ENCODE data around the gene SLC1A1. TPM values are rescaled to one million over a fixed set of nuclear protein-coding genes. Genes with fewer than 3 reads are reported as not detected.
A peak's percentile ranks its signal among the peaks of the same experiment; 100 is the strongest.

SLC1A1 gene
- total RNA-seq, 1 donor from 2014 or later = 32.1 TPM

DNA sequence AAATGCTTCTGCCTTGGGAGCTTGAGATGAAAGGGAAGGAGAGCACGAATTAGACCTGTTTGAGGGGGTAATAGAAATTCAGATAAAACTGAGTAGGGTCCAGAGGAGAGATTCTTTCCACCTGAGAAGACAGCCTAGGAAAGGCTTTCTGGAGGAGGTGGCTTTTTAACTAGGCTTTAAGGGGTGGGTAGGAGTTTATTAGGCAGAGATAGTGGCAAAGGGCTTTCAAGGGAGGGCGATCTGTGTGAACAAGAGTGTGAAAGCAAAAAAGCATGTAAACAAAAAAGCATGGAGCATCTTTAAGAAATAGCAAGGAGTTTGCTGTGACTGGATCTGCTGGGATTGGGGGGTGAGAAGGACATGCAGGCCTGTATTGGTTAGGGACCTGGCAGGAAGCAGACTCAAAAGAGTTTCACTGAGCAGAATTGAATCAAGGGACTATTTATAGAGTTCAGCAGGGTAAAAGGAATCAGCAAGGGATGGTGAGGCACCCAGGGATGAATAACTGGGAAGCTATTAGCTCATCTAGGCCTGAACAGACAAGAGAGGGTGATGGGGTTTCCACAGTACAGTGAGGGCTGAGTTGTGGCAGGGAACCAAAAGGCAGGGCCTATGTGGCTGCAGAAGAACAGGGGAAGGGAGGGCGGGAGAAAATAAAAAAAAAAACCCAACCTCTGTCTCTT, 18.8 kb downstream of the SLC1A1 start:
- TF ChIP-seq, protein P1, sequence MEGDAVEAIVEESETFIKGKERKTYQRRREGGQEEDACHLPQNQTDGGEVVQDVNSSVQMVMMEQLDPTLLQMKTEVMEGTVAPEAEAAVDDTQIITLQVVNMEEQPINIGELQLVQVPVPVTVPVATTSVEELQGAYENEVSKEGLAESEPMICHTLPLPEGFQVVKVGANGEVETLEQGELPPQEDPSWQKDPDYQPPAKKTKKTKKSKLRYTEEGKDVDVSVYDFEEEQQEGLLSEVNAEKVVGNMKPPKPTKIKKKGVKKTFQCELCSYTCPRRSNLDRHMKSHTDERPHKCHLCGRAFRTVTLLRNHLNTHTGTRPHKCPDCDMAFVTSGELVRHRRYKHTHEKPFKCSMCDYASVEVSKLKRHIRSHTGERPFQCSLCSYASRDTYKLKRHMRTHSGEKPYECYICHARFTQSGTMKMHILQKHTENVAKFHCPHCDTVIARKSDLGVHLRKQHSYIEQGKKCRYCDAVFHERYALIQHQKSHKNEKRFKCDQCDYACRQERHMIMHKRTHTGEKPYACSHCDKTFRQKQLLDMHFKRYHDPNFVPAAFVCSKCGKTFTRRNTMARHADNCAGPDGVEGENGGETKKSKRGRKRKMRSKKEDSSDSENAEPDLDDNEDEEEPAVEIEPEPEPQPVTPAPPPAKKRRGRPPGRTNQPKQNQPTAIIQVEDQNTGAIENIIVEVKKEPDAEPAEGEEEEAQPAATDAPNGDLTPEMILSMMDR (conservative IDR thresholded peaks at IDR 0.05; ENCODE audit: low read depth, low read length) = no peak
- DNase-seq (ENCODE audit: low read depth) = peak; percentile 91
- no peak overlapping the region for H3K4me3 ChIP-seq (ENCODE audit: low read depth, low read length)

DNA sequence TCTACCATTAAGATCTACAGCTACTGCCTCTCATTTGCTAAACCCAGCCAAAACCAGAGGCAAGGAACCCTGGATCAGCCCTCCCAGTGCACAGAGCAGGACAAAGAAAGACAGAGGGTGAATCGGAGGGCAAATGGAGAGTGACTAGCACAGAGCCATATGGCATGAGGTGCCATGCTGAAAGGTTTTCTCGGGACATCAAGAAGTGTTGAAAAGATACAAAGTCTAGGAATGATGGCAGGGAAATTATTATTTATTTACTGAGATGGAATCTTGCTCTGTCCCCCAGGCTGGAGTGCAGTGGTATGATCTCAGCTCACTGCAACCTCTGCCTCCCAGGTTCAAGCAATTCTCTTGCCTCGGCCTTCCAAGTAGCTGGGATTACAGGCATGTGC, 19.3 kb downstream of the SLC1A1 start:
- H3K4me3 ChIP-seq (ENCODE audit: low read depth, low read length) = no peak overlapping the region
- DNase-seq (ENCODE audit: low read depth) = no peak
- TF ChIP-seq, protein P1 (conservative IDR thresholded peaks at IDR 0.05; ENCODE audit: low read depth, low read length) = no peak

DNA sequence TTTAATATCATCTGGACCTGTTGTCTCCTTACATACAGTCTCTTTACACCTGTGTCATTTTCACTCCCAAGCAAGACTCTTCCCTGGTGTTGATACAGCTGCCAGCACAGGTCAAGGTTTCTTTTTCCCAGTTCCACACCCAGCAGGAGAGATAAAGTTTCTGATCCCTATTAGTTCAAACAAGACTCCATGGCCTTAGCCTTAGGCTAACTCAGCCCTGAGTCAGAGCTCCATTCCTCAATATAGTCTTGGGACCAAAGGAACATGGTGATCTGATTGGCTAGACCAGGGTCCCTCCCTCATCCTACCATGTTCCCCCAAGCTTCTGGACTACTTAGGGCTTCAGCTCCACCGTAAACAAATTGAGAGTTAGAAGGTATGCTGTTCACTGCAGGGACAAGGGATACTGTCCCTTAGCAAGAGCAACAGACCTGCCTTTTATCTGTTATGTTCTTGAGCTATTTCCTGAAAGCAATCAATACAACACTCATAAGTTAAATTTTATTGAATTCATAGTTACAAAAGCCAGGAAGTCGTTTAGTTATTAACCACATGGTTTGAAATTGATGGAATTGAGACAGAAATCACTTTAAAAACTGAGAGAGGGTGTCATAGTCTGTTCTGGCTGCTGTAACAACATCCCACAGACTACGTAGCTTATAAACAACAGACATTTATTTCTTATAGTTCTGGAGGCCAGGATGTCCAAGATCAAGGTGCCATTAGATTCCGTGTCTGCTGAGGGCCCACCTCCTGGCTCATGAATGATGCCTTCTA, 20.5 kb downstream of the SLC1A1 start:
- DNase-seq (ENCODE audit: low read depth) = no peak
- TF ChIP-seq, protein P1 (conservative IDR thresholded peaks at IDR 0.05; ENCODE audit: low read depth, low read length) = no peak
- no peak overlapping the region for H3K4me3 ChIP-seq (ENCODE audit: low read depth, low read length)

DNA sequence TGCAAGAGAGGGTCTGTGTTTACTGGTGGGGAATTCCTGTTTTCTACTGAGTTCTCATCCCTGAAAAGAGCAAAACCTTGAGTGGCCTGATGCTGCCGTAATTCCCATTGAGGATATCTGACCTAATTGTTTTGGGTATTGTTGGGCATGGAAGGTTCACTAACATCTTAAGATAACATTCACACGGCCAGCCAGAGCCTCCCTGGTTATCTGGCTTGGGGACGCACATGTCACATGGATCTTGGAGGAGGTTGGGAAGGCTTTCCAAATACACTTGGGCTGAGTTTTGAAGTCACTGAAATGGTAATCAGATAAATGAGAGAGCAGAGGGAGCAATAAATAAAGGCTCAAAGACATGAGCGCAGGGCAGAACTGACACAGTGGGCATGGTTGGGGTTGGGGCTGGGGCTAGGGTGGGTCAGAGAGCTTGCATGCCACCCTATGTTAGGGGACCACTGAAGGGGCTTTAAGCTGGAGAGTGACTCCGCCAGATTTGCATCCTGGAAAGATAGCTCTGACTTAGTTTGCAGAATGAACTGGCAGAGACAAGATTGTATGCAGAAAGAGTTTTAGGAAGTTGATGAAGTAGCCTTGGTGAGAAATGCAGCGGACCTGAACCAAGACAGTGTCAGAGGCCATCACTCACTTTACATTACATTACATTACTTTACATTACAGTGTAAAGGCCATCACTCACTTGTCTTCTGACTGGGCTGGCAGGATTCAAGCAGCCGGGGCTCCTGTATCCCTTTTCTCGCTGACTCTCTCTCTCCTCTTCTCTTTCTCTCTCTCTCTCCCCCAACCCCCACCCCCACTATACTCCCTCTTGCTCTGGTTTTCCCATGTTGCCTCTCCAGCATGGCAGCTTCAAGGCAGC, 24.2 kb downstream of the SLC1A1 start:
- TF ChIP-seq, protein P1 (conservative IDR thresholded peaks at IDR 0.05; ENCODE audit: low read depth, low read length) = no peak
- H3K4me3 ChIP-seq (ENCODE audit: low read depth, low read length) = no peak overlapping the region
- DNase-seq (ENCODE audit: low read depth) = no peak

DNA sequence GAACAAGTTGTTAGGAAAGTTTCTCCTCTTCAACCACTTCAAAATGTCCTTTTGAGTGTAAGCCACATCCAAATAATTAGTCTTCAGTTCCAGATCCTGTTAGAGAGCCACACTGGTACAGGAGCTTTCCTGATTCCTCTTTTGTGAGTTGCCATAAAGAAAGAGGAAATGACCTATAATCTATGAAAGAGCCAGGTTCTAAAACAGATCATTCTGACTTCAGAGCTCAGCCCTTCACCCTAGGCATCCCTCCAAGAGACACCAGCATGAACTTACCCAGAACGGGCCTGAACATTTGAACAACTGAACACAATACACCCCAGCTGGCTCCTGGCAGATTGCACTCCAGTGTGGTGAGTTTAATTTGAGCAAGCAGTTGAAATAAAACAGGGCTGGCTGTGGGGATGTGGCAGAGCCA, 25.7 kb downstream of the SLC1A1 start:
- H3K4me3 ChIP-seq (ENCODE audit: low read depth, low read length) = no peak overlapping the region
- DNase-seq (ENCODE audit: low read depth) = no peak
- TF ChIP-seq, protein P1 (conservative IDR thresholded peaks at IDR 0.05; ENCODE audit: low read depth, low read length) = no peak

DNA sequence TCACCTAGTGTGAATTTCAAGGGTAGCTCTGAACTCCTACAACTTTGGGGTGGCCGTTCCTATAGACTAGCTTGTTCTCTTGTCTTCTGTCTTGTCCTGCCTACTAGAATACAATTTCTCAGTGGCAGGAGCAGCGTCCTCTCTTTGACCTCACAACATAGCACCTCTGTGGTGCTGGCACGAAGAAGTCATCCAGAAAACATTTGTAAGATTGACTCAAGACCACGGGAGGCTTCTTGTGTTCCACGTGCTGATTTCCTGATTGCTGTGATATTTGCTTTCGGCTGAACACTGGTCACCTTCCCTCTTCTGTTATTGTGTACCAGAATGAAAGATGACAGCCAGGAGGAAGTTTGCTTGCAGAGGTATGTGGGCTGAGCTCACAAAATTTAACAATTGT, 27.0 kb downstream of the SLC1A1 start:
- no peak for DNase-seq (ENCODE audit: low read depth)
- TF ChIP-seq, protein P1 (conservative IDR thresholded peaks at IDR 0.05; ENCODE audit: low read depth, low read length) = no peak

More for the DNA sequence above, 27.0 kb downstream of the SLC1A1 start:
- no peak overlapping the region for H3K4me3 ChIP-seq (ENCODE audit: low read depth, low read length)

Measured in epithelial cell of proximal tubule (primary cell).